GM18520 (cell line): ENCODE results near the gene NDUFAF8.

ENCODE experiments used
- ATAC-seq: cut with Tn5 transposase; IDR thresholded peaks from one replicate; pipeline ENCODE4 v1.9.1; 2021; ENCODE audit not compliant: unreplicated experiment

Gene NDUFAF8, protein sequence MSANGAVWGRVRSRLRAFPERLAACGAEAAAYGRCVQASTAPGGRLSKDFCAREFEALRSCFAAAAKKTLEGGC

DNA sequence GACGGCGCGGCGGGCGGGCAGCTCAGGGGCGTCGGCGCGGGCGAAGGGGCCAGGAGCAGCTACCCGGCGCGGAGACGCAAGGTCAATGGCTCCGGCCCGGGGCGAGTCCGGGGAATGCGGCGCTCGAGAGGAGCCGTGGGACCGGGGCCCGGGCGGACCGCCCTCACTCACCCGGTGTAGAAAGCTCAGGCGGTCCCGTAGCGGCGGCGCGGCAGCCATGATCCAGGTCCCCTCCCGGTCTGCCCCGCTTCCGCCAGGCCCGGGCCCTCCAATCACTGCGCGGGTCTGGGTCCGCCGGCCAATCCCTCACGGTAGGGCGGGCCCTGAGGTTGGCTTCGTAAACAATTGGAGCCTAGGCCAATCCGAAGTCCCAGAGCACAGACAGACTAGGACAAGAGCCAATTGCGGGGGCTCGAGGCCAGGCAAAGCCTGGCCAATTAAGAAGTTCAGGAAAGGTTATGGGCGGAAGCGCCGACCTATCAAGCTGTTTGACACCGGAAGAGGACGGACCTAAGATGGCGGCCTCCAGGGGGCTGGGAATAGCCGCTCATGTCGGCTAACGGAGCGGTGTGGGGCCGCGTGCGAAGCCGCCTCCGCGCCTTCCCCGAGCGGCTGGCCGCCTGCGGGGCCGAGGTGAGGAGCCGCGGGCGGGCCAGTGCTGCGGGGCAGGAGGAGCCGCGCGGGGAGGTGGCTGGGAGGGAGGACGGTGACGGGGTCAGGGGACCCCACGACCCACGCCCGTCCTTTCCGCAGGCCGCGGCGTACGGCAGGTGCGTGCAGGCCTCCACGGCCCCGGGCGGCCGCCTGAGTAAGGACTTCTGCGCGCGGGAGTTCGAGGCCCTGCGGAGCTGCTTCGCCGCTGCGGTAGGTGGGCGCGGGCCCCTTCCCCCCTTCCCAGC, at the start of gene NDUFAF8, which contains the start of gene TEPSIN:
Gene NDUFAF8 (plus strand): TSS at position 504 of the 899 bp plus-strand sequence. CDS start 46 bp downstream, at position 550.
Gene TEPSIN (minus strand): TSS at position 241 of the 899 bp plus-strand sequence. CDS start 22 bp downstream, at position 219.
- ATAC-seq, result peak; percentile 95

DNA sequence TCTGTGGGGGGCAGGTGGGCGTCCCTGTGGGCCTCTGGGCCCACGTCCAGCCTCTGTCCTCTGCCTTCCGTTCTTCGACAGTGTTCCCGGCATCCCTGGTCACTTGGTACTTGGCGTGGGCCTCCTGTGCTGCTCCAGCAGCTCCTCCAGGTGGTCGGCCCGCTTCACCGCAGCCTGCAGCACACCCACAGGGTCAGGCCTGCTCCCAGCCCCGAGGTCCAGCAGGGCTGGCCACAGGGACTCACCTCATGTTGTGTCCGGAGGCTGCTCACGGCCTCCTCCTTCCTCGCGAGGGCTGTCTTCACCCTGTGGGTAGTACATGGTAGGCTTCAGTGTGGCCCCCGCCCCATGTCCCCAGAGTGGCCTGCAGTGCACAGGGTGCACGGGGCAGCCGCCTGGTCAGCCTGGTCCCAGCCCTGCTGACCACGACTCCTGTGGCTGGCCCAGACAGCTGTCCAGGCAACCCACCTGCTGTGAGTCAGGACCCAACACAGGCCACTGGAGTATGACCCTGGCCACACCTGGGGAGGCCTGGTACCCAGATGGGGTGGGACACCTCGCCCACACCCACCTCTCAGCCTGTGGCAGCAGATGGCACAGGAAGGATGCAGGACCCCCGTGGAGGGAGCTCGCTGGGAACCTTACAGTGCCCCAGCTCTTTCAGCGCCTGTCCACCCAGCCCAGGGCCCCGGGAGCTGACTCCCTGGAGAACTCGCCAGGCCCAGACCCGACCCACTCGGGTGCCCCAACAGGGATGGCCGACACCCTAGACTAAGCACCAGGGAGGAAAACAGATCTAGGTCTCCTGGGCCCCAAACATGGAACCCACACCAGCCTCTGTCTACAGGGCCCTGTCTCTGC, 49.2 kb upstream of the NDUFAF8 start:
- no peak for ATAC-seq

DNA sequence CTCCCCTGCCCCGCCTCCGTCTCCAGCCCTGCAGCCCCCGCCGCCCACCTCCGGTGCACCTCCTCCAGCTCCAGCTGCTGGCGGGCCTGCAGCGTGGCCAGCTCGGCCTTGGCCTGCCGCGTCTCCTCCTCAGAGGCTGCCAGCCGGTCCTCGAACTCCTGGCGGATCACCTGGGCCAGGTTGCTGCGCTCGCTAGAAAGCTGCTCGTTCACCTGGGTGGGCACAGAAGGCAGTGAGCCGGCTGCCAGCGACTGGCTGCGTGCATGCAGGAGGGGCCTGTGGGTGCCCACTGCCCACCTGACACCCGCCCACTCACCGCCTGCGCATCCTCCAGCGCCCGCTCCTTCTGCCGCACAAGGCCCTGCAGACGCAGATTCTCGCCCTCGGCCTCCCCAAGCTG, 48.5 kb upstream of the NDUFAF8 start:
- ATAC-seq, result no peak

DNA sequence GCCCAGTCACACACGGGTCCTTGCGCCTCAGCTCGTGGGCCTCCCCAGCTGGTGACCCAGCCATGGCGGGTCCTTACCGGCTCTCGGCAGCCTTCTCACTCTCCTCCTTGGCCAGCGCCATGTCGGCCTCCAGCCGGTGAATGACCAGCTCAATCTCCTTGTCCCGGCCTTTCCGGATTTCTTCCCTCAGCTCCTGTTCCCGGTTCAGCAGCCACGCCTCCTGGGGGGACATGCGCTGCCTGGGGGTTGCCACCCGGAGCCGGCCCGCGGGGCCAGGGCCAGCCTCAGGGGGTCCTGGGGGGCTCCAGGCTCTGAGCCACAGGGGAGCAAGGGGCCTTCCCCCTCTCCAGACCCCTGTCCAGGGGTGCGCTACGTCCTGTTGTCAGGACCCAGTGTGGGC, 48.0 kb upstream of the NDUFAF8 start:
- no peak for ATAC-seq

DNA sequence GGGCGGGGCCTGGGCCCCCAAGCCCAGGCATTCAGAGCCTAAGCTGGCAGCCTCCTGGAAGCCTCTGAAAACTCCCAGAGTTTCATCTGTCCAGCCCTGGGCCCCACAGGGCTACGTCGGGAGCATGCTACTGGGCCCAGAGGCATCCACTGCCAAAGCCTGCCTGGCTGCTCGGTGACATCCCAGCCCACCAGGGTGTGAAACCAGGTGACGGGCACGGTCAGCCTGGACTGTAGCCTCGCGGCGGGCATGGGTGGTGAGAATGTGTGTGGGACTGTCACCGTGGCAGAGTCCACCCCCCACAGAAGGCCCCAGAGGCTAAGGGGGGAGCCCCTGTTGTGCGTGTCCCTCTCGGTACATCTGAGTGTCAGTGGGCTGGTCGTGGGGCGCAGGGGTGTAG, 47.5 kb upstream of the NDUFAF8 start:
- no peak for ATAC-seq

DNA sequence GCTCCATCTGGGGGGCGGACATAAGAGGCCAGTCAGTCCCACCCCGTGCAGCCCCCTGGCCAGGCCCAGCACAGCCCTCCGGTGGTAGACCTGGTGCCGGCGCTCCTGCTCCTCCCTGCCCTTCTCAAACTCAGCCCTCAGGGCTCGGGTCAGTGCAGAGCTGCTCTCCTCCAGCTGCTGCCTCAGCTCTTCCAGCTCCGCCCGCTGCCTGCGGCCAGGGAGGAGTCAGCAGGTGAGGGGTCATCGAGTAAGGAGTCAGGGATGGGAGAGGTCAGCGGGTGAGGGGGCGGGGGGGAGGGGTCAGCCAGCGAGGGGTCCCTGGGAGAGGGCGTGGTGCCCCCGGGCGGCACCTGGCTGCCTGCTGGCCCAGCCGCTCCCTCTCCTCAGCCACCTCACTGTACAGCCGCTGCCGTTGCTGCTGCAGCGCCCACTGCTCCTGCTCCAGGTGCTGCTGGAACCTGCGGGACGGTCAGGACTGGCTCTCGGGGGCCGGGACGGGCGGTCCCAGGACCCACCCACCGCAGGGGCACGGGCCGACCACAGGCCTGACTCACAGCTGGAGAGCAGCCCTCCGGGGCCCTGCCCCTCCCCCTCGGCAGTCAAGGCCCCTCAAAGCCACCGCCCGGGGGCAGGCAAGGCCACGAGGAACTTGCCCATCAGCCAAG, 46.6 kb upstream of the NDUFAF8 start:
- no peak for ATAC-seq

DNA sequence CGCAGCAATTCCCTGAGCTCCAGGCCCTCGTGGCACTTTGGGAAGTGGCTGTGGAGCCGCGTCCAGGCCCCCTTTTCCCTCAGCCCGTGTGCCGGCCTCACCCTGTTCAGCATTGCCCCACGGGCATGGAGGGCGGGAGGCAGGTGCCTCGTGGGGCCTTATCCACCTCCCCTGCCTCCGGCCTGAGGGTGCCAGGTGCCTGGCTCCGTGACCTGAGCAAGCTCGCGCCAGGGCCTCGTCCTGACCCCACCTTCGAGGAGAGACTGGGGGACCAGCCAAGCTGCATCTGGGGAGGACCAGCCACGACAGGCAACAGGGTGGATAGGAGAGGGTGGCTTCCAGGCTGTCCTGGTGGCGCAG, 46.1 kb upstream of the NDUFAF8 start:
- no peak for ATAC-seq

DNA sequence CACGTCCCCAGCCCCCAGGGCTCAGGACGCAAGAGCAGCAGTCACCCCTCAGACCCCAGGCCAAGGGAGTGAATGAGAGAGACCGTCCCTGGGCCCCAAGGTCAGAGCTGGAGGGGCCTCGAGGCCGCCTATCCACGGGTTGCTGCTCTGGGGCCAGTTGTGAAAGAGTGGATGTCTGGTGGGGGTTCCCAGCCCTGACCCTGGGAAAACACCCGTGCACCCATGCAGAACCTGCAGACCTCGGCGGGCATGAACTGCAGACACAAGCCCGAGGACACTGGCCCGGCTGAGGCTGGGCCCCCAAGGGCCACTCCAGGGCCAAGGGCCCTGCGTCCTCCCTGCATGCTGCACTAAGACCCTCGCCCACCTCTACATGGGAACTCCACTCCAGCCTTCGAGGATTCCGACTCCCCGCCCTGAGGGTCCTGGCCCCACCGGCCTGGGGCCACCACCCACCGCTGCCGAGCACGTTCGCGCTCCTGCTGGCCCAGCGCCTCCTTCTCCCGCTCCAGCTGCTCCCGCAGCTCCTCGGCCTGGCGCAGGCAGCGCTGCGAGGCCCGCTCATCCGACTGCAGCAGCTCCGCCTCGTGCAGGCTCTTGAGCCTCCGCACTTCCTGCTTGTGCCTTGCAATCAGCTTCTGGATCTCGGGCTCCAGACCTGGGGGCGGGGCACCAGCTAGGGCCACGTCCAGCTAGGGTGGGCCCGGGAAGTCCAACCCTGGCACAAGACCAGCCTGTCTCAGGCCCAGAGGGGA, 45.5 kb upstream of the NDUFAF8 start:
- ATAC-seq, result no peak

DNA sequence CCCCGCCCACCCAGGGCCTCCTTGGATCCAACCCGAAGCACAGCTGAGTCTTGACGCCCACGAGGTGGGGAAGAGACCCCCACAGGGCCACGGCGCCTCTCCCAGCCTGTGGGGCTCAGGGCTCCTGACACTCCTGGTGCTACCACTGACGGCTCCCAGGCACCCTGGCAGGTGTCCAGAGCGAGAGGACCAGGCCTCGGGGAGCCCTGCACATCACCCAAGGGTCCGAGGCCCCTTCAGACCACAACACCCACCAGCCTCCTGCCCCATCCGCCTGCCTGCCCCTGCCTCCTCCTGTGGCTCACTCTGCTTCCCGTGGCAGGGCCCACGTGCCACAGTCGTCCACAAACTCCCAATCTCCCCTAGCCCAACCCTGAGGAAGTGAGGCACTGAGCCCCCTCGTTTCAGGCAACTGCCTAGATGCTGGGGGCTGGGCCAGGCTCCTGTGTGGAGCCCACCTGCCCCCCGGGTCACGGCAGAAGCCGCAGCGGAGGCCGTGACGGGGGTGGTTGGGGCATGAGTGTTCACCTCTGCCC, 44.8 kb upstream of the NDUFAF8 start:
- ATAC-seq, result no peak

DNA sequence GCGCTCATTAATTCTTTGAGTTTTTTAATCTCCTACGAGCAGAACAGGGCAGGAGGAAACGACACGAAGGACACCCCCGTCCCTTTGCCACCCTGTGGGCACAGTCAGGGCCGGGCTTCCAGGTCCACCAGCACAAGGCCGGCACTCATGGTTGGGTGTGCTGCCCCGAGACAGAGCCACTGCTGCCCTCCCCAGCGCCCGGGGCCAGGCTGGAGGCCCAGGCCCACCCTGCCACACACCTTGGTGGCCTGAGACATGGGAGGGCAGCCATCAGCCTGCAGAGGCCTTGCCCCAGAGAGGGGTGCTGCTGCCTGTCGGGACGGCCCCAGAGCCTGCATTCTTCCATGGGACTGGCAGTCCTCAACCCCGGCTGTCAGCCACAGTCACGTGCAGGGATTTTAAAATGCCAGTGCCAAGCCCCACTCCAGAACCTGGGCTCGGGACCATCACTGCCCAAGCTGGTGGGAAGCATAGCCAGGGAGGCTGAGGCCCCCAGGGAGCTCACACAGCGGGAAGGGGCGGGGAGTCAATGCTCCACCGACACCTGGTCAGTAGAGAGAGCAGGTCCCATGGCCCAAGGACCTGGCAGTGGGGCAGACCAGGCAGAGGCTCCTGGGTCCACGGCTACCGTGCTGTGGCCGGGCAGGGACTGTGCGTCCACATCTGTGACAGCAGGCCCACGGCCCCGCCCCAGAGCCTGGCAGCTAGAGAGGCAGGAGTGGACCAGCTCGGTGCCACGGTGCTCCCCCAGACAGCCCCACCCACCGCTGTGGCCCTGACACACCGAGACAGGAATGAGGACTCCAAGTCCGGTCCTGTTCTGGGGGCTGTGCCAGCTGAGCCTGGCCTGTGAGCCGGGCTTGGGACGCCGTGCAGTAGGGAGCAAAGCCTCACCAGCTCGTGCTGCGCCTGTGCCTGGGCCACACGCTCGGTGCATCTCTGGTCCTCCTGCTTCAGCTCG, 43.9 kb upstream of the NDUFAF8 start:
- no peak for ATAC-seq

DNA sequence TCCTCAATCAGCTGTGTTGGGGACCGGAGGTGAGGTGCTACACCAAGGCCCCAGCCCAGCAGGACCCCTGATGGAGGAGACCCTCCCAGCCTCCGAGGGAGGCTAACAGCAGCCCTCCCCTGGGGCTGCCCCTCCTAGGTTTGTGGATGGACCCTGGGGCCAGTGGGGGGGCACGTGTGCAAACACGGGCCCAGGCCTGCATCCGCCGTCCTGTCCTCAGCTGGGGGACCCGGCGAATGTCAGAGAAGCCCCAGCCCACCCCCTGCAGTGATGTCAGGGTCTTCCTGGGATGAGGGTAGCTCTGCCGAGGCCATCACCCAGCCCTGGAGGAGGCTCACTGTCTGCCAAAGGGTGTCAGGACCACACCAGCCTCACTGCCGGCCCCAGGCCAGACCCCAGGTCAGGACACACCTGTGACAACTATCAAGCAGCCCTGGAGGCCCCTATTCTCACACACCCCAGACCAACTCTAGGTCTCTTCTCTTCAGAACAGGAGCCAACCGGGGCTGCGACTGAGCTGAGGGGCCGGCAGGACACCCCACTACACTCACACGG, 43.1 kb upstream of the NDUFAF8 start:
- no peak for ATAC-seq

DNA sequence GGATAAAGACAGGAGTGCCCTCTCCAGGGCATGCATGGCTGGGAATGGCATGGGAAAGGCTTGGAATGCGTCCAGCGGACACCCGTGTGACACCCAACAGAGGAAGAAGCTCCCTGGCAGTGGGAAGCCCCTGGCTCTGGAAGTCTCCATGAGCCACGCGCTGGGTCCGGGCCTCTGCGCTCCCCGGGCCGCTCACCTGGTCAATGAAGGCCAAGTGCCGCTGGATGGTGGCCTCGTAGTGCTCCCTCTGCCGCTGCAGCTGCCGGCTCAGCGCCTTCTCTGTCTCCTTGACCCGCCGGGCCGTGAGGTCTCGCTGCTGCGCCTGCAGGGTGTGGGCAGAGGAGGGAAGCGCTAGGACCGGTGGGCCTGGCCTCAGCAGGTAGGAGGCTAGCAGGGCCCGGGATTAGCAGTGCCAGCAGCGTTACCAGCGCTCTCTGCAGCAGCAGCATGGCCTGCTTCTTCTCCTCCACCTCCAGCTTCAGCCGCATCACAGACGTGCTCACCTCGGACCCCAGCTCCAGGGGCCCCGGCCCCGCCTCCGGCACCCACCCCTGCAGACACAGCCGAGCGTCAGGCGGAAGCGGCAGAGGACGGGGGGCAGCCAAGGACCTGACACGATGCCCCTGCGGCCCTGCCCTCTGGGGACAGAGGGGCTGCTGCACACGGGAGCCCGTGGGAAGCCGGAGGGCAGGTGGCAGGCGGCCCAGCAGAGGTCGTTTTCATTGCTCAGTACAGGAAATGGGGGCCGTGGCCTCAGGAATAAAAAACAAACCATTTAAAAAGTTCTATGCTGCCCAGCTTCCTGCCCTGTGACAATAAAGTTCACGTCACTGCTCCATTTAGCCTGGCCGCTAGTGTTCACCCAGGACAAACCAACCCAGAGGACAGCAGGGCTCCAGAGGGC, 42.4 kb upstream of the NDUFAF8 start:
- no peak for ATAC-seq

DNA sequence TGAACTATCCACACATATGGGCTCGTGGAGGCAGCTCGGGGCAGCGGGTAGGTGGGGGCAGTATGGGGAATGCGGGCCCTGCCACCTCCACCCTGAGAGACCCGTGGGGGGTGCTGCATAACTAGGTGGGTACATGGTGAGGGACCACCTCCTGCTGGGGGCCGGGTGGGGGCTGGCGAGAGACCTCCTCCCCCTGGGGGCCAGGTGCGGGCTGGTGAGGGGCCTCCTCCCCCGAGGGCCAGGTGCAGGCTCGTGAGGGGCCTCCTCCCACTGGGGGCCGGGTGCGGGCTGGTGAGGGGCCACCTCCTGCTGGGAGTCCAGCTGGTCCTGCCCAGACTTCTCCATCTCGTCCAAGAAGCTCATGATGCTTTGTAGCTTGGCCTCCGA, 41.7 kb upstream of the NDUFAF8 start:
- ATAC-seq, result no peak

DNA sequence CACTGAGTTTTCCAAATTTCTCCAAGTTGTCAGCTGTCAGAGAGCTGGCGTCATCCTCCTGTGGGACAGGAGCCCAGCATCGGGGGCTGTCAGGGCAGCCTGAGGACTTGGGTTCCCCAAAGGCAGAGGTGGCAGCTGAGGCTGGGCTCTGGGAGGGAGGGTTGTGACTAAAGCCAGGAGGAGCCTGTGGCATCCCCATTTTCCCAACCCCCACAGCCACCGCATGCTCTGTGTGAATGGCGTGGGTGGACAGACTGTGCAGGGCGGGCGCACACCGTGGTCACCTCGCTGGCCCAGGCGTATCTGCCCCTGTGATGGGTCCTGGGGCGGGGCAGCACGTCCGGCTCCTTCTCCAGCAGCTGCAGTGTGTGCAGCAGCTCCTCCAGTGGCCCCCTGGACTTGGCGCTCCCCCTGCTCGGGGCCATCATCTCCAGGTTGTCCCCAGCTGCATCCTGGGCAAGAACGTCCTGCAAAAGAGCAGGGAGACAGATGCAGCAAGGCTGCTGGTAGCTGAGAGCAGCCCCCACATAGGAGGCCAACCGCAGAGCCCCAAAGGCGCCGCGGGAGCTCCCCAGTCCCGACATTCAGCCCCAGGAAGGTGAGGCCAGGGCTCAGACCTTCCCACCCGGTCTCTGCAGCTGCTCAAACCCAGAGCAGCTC, 41.2 kb upstream of the NDUFAF8 start:
- no peak for ATAC-seq

DNA sequence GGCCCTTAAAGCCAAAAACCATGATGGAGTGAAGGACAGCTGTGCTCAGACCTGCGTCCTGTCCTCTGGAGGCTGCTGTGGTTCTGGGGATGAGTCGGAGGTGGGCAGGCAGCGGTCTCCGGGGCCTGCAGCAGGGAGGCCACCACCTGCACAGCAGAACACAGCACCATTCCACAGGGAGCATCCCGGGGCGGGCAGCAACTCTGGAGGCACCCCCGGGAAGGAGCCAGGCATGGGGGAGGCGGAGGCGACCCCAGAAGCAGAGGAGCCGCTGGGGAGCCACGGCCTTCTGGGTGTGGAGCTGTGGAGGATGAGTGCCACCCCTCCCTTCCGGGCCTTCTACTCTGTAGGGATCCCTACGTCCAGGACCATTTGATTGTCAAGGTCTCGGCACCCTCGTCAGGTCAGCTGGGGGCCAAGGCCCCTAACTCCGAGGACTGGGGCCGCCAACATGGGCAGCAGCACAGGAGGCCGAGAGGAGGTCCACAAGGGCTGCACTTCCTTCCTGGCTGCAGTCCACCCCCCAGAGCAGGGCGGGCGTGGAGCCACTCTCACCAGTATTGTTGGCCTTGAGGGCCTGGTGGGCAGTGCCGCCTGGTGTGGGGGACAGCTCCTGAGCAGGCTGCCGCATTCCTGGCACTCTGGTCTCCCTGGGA, 40.2 kb upstream of the NDUFAF8 start:
- no peak for ATAC-seq

DNA sequence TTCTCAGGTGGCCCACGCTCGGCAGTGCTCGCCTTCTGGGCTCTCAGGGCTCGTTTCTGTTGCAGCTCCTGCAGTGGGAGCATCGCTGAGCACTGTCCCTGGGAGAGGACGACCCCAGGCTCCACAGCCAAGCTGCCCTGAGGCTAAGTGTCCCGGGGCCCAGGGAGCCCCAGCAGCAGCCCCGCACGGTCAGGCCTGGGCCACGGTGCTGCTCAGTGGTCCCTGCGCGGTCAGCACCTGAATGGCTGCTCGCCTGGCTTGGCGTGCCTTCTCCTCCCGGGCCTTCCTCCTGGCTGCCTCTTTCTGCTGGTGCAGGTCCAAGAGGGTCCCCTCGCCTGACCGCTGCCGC, 39.7 kb upstream of the NDUFAF8 start:
- no peak for ATAC-seq

DNA sequence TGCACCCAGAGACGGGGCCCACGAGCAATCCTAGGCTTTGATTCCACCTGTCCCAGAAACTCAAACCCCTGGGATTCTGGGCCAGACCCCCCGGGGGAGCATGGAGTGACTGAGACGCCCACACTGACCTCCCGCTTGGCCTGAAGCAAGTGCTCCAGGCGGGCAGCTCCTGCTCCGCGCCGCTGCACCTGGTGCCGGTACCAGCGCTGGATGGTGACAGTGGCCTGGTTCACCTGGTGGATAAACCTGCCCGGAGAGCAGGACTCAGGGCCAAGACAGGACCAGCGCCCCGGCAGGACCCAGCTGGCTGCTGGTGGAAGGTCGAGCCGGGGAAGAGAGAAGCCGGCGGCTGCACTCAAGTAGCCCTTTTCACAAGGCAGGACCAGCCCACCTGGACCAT, 38.9 kb upstream of the NDUFAF8 start:
- no peak for ATAC-seq
